Osteoblast (primary cell): Measurements from ENCODE around the gene MIEF2. TPM values are rescaled to one million over a fixed set of nuclear protein-coding genes. Genes with fewer than 3 reads are reported as not detected.

ENCODE experiments used
- DNase-seq: peaks from one replicate; pipeline ENCODE4 v3.0.0; 2011; ENCODE audit warnings: low spot score, mixed read lengths; ENCODE audit not compliant: insufficient read length; ENCODE audit errors: missing footprints
- H2AFZ ChIP-seq: 2 replicates; pipeline ENCODE4 v1.6.0; 2011; ENCODE audit warnings: mild to moderate bottlenecking, low read length
- H3K27ac ChIP-seq: 2 replicates; pipeline ENCODE4 v1.5.1; 2011; ENCODE audit warnings: mild to moderate bottlenecking, low read depth, low read length, moderate library complexity
- H3K27me3 ChIP-seq: 2 replicates; pipeline ENCODE4 v1.6.0; 2012; ENCODE audit warnings: mild to moderate bottlenecking, control low read depth, inconsistent platforms, low read length, moderate library complexity; ENCODE audit not compliant: insufficient read depth
- H3K36me3 ChIP-seq: 2 replicates; pipeline ENCODE4 v1.5.1; 2011; ENCODE audit warnings: mild to moderate bottlenecking, low read length, control low read depth, moderate library complexity; ENCODE audit not compliant: insufficient read depth
- H3K4me1 ChIP-seq: 2 replicates; pipeline ENCODE4 v1.5.1; 2011; ENCODE audit warnings: mild to moderate bottlenecking, low read length, control low read depth, moderate library complexity; ENCODE audit not compliant: insufficient read depth
- H3K4me2 ChIP-seq: 2 replicates; pipeline ENCODE4 v1.6.0; 2011; ENCODE audit warnings: mild to moderate bottlenecking, low read length; ENCODE audit not compliant: insufficient read depth
- H3K4me3 ChIP-seq: fragments of 200-600 bp; sonication (generic); 3 replicates; pipeline ENCODE4 v1.5.1; 2012; ENCODE audit warnings: mild to moderate bottlenecking, low read length, inconsistent platforms; ENCODE audit not compliant: insufficient read depth
- H3K79me2 ChIP-seq: 2 replicates; pipeline ENCODE4 v1.6.0; 2012; ENCODE audit warnings: mild to moderate bottlenecking, low read length, control low read depth, inconsistent platforms; ENCODE audit not compliant: insufficient read depth
- H3K9me3 ChIP-seq: 2 replicates; pipeline ENCODE4 v1.5.1; 2011; ENCODE audit warnings: low read depth, low read length, control low read depth
- H4K20me1 ChIP-seq: 2 replicates; pipeline ENCODE4 v1.6.0; 2012; ENCODE audit warnings: mild to moderate bottlenecking, low read length, control low read depth; ENCODE audit not compliant: insufficient read depth
- total RNA-seq: library from RNA; depleted of rRNA; stranded (reverse); fragments of >200 nt; gene quantifications from 2 replicates; pipeline ENCODE4 v1.2.3, GENCODE V29; 2012
- TF ChIP-seq, protein P1 (sequence below): IDR thresholded peaks from 2 replicates; pipeline ENCODE4 v1.5.1; 2011; ENCODE audit warnings: mild to moderate bottlenecking, low read depth, low read length, moderate library complexity; ENCODE audit errors: extremely low read depth

The MIEF2 gene
- total RNA-seq, 1 donor, result 14.5 TPM

DNA sequence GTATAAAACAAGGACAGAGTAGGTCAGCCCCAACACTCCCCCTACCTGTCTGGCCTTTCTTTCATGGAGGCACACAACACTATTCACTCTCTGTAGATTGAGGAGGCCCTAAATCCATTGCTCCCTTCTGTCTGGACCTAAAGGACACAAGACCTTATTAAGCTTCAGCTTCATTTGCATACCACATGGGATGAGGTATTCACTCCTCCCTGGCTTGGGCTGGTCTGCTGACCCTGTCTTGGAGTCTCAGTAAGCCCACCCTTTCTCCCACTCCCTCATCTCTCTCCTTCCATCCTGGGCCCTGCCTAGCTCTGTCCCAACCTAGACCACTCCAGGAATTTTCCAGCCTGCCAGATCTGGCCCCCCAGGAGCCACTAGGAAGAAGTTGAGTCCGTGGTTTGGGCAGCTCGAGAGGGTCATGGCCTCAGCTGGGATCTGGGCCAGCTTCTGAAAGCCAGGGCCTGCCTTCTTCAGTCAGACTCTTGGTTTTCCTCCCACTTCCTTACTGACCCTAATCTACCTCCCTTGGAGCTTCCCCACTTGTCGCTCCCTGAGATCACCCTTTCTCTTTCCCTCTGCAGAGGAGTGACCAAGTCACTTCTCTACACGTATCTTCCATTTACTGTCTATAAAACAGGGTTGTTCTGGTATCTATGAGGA lies 41.6 kb upstream of the MIEF2 start:
- H3K36me3 ChIP-seq, result no peaks in the 10 kb centered on the region
- no peak overlapping the region for H3K27ac ChIP-seq
- peaks cover 27% of the 10 kb centered on the region for H3K4me1 ChIP-seq
- no peaks in the 10 kb centered on the region for H3K9me3 ChIP-seq
- peak overlapping the region; percentile 42 for H3K4me2 ChIP-seq
- no peaks in the 10 kb centered on the region for H3K27me3 ChIP-seq
- H4K20me1 ChIP-seq, result no peaks in the 10 kb centered on the region
- H3K79me2 ChIP-seq, result no peaks in the 10 kb centered on the region
- H3K4me3 ChIP-seq, result no peak overlapping the region
- DNase-seq, result peak; percentile 93
- TF ChIP-seq, protein P1, sequence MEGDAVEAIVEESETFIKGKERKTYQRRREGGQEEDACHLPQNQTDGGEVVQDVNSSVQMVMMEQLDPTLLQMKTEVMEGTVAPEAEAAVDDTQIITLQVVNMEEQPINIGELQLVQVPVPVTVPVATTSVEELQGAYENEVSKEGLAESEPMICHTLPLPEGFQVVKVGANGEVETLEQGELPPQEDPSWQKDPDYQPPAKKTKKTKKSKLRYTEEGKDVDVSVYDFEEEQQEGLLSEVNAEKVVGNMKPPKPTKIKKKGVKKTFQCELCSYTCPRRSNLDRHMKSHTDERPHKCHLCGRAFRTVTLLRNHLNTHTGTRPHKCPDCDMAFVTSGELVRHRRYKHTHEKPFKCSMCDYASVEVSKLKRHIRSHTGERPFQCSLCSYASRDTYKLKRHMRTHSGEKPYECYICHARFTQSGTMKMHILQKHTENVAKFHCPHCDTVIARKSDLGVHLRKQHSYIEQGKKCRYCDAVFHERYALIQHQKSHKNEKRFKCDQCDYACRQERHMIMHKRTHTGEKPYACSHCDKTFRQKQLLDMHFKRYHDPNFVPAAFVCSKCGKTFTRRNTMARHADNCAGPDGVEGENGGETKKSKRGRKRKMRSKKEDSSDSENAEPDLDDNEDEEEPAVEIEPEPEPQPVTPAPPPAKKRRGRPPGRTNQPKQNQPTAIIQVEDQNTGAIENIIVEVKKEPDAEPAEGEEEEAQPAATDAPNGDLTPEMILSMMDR, result no peak
- H2AFZ ChIP-seq, result no peak overlapping the region

DNA sequence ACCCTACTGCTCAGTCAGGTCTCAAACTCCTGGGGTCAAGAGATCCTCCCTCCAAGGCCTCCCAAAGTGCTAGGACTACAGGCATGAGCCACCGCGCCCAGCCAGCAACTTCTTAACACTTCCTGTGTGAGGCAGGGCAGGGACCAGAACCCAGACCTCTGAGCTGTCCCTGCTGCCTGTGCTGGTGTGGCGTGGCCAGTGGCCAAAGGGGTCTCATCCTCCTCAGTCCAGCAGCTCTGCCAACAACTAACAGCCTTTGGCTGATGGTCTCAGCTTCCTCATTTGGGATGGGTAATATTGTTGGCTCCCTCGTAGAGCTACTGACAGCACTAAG lies 36.4 kb upstream of the MIEF2 start:
- TF ChIP-seq, protein P1, result no peak
- Histone ChIP-seq H3K79me2 (peaks cover 33% of the 10 kb centered on the region), H3K4me2 (no peak overlapping the region), H3K9me3 (no peaks in the 10 kb centered on the region), H3K4me1 (peaks cover 42% of the 10 kb centered on the region), H4K20me1 (peaks cover 27% of the 10 kb centered on the region), H3K4me3 (no peak overlapping the region), H3K27me3 (no peaks in the 10 kb centered on the region), H3K27ac (peak overlapping the region; percentile 58), H3K36me3 (no peaks in the 10 kb centered on the region), H2AFZ (peak overlapping the region; percentile 63)
- DNase-seq, result peak; percentile 87

DNA sequence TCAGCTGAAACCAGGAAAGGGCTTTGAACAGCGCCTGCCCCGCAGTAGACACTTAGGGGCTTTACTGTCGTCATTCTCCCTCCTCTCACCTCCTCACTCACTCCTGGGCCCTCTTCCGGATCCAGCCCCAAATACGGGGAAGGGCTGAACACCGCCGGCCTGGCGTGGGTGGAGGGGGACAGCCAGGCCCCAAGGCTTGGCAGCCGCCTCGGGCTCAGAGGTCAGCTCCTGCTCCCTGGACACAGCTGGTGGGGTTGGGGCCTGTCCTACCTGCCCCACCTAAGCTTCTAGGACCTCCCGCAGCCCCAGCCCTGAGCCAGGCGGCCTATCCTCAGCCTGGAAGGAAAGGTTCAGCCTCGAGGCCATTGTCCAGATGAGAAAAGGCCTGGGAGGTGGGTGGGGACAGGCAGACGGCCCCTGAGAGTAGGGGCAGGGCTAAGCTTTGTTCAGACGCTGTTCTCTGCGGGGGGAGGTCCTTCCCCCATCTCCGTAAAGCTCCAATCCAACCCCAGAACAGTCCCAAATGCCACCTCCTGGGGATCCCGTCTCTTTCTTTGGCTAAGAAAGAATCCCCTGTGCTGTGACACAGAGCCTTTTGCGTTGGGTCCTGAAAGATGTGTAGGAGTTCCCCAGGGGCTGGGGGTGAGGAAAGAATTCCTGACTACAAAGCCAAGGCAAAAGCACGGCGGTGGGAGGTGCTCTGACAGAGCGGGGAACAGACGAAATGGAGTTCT lies 35.9 kb upstream of the MIEF2 start:
- Histone ChIP-seq H3K9me3 (no peaks in the 10 kb centered on the region), H3K4me1 (peaks cover 37% of the 10 kb centered on the region), H3K4me3 (peak overlapping the region; percentile 58), H3K79me2 (peaks cover 38% of the 10 kb centered on the region), H3K27ac (peak overlapping the region; percentile 58), H3K4me2 (peak overlapping the region; percentile 78), H2AFZ (peak overlapping the region; percentile 82), H3K36me3 (no peaks in the 10 kb centered on the region), H4K20me1 (peaks cover 32% of the 10 kb centered on the region), H3K27me3 (no peaks in the 10 kb centered on the region)
- DNase-seq, result peak; percentile 91
- TF ChIP-seq, protein P1, result no peak

DNA sequence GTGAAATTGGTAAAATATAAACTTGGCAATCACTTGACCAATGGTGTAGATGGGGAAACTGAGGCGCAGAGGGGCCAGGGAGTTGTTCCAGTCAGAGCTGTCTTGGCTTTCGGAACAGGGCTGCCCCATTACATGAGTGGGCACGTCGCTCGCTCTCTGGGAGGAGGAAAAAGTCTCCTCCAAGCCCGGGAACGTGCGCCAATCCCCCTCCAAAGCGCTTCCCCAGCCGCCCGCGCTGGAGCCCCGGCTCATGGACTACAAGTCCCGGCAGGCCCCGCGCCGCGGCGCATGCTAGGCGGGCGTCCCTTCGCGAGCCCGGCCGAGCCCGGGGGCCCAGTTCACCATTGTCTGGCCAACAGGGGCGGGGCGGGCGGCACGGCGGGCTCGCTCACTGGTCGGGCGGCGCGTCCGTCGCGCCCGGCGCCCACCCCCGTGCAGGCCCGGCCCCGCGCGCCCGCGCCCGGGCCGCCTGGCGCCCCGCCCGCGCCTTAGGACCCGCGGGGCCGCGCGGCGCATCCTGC lies 35.3 kb upstream of the MIEF2 start, which contains the start of gene LLGL1:
Gene LLGL1 (plus strand): TSS at position 515 of the 521 bp plus-strand sequence. CDS start 48 bp downstream, outside the sequence.
- peaks cover 36% of the 10 kb centered on the region for H4K20me1 ChIP-seq
- H2AFZ ChIP-seq, result peak within 1 kb of the TSS; percentile 82
- peak within 1 kb of the TSS; percentile 95 for H3K4me3 ChIP-seq
- peaks cover 45% of the 10 kb centered on the region for H3K79me2 ChIP-seq
- TF ChIP-seq, protein P1, result no peak
- DNase-seq, result peak; percentile 100
- no peaks in the 10 kb centered on the region for H3K36me3 ChIP-seq
- H3K27ac ChIP-seq, result peak within 1 kb of the TSS; percentile 74
- no peaks in the 10 kb centered on the region for H3K27me3 ChIP-seq
- H3K4me1 ChIP-seq, result peaks cover 35% of the 10 kb centered on the region
- no peaks in the 10 kb centered on the region for H3K9me3 ChIP-seq
- peak within 1 kb of the TSS; percentile 96 for H3K4me2 ChIP-seq
